VCaP (cell line): ENCODE measurements around the gene UAP1L1.

Experiments
- H3K27ac ChIP-seq: fragments of 450-650 bp; 2 replicates; pipeline ENCODE4 v1.5.1; 2017
- TF ChIP-seq, protein P1 (sequence below): fragments of 450-650 bp; conservative IDR thresholded peaks from 2 replicates; pipeline ENCODE4 v1.5.1; 2017; ENCODE audit warnings: mild to moderate bottlenecking, moderate library complexity

Gene UAP1L1

DNA sequence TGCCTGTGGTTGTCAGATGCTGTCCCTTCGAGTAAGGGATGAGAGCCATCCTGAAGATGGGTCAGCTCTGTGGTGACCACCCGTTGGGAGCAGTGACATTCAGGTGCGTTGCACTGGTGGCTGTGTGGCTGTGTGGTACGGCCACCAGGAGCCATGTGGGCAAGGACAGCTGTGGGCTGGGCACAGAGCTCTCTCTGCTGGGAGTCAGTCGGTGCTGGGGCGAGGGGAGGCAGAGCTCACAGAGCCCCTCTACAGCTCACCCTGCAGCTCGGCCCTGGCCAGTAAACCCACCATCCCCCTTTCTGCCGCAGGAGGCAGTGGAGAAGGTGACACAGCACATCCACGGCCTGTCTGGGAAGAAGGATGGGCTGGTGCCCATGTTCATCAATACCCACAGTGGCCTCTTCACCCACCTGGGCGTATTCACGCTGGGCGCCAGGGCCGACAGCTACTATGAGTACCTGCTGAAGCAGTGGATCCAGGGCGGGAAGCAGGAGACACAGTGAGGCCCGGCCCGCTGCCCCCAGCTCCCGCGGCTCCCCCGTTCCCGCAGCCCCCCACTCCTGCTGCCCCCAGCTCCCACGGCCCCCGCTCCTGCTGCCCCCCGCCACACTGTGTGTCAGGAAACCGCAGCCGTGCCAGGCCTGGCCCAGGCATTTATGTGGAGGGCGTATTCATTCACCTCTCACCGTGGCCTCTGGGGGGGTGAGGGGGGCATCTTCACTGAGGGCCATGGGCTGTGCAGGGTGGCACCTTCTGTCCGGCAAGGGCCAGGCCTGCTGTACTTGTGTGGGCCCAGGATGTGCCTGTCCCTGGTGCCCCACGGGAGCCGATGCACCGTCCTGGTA, 28.7 kb downstream of the UAP1L1 start:
- TF ChIP-seq, protein P1, sequence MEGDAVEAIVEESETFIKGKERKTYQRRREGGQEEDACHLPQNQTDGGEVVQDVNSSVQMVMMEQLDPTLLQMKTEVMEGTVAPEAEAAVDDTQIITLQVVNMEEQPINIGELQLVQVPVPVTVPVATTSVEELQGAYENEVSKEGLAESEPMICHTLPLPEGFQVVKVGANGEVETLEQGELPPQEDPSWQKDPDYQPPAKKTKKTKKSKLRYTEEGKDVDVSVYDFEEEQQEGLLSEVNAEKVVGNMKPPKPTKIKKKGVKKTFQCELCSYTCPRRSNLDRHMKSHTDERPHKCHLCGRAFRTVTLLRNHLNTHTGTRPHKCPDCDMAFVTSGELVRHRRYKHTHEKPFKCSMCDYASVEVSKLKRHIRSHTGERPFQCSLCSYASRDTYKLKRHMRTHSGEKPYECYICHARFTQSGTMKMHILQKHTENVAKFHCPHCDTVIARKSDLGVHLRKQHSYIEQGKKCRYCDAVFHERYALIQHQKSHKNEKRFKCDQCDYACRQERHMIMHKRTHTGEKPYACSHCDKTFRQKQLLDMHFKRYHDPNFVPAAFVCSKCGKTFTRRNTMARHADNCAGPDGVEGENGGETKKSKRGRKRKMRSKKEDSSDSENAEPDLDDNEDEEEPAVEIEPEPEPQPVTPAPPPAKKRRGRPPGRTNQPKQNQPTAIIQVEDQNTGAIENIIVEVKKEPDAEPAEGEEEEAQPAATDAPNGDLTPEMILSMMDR: no peak
- H3K27ac ChIP-seq: peak overlapping the region; percentile 65; the same call in 1 of the 2 replicates

DNA sequence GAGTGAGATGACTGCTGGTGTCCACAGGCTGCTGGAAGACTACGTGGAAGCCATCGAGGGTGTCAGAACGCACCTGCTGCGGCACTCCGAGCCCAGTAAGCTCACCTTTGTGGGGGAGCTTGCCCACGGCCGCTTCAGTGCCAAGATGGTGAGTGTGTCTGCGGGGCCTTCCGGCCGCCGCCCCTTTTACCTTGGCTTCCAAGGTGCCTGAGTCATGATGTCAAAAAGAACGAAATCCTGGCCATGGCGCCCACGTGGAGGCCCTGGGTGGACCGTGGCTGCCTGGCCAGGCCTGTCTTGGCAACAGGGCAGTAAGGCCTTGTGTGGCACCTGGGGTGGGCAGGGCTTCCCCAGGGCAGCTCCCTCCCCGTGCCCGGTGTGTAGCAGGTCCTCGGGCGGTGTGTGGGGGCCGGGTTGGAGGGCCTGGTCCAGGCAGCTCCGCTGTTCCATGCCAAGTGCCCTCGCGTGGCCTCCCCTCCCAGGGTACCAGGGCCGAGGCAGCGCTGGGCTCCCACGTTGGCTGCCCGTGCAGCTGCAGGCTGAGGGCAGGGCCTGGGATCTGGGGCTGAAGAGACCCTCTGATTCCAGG, 29.4 kb downstream of the UAP1L1 start:
- TF ChIP-seq, protein P1: no peak
- peak overlapping the region; percentile 65 for H3K27ac ChIP-seq

DNA sequence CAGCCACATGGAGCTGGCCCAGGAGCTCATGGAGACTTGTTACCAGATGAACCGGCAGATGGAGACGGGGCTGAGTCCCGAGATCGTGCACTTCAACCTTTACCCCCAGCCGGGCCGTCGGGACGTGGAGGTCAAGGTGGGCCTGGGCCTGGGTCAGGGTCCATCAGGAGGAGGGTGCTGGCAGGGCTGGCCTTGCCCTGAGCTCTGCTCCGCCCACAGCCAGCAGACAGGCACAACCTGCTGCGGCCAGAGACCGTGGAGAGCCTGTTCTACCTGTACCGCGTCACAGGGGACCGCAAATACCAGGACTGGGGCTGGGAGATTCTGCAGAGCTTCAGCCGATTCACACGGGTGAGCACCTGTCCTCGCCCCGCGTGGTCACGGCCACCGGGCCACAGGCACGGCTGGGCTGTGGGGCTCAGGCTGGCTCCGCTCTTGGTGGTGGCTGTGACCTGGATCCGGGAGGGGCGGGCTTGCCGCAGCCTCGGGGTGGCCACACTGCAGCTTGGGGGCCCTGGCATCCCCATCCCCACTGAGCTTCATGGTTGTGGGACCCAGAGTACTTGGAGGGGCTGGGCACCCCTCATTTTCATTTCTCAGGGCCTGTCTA, 30.1 kb downstream of the UAP1L1 start:
- H3K27ac ChIP-seq: peak overlapping the region; percentile 65
- TF ChIP-seq, protein P1: no peak

DNA sequence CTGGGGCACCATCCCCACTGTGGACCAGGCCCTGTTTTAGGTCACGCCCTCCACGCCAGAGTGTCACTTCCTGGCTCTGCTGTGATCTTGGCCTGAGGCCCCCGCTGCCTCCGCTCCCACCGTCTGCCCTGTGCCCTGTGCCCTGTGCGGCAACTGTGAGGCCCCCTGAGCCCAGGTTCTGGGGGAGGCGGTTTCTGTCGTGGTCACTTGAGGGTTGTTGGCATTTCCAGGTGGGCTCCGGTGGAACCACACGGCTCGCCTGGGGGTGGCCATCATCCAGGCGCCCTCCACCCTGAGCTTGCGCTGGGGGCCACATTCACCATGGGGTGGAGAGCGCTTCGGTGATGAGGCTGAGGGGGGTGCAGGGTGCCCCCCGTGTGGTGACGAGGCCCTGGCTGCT, 30.7 kb downstream of the UAP1L1 start:
- peak overlapping the region; percentile 65 for H3K27ac ChIP-seq
- TF ChIP-seq, protein P1: no peak

DNA sequence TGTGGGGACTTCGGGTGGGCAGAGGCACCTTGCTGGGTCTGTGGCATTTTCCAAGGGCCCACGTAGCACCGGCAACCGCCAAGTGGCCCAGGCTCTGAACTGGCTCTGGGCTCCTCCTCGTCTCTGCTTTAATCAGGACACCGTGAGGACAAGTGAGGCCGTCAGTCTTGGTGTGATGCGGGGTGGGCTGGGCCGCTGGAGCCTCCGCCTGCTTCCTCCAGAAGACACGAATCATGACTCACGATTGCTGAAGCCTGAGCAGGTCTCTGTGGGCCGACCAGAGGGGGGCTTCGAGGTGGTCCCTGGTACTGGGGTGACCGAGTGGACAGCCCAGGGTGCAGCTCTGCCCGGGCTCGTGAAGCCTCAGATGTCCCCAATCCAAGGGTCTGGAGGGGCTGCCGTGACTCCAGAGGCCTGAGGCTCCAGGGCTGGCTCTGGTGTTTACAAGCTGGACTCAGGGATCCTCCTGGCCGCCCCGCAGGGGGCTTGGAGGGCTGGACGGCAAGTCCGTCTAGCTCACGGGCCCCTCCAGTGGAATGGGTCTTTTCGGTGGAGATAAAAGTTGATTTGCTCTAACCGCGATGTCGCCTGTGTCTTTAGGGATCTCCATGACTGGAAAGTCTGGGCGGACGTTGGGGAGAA, 31.4 kb downstream of the UAP1L1 start:
- TF ChIP-seq, protein P1: no peak
- peak overlapping the region; percentile 65 for H3K27ac ChIP-seq

DNA sequence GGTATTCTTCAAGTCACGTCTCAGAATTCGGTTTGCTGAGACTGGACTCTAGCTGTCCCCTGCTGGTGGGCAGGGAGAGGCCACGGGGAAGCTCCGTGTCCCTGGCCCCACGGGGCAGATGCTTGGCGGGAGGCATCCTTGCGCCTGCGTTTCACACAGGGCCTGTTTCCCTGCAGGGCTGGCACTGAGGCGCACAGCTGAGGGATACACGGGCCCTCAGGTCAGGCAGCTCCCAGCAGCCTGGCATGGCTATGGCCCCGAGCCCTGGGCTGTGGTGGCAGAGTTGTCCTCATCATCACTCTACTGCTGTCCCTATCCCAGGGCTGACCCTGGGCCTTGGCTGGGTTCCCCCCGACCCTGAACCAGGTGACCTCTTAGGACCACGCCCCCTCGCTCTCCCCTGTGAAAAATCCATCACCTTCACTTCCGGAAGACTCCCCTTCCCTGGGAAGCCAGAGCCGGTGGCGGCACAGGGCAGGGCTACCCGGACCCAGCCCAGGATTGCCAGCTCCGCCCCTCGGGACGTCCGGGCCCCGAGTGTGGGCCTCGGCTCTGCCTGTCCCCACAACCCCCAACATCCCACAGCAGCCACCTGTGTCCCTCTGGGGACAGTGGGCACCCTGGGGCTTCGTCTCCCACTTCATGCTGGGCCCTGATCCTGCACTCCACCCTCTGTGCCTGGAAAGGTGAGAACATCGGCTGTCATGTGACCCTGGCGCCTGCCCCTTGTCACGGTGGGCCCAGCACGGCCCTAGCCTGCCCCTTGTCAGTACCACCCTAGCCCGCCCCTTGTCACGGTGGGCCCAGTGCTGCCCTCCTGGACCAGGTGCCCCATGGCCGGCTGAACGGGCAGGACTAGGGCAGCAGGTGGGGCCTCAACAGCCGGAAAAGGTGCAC, 32.2 kb downstream of the UAP1L1 start:
- TF ChIP-seq, protein P1: no peak
- peak overlapping the region; percentile 65 for H3K27ac ChIP-seq
